Neuronal stem cell (in vitro differentiated cells): ENCODE results near the gene ACKR1.

ENCODE experiments used
- DNase-seq: peaks from one replicate; pipeline ENCODE4 v3.0.0-alpha.2; 2013; ENCODE audit warnings: low spot score
- H2AFZ ChIP-seq: one replicate; pipeline ENCODE4 v1.6.1; 2013; ENCODE audit warnings: mild to moderate bottlenecking, low read length, inconsistent platforms
- H2AK5ac ChIP-seq: 2 replicates; pipeline ENCODE4 v1.6.1; 2013; ENCODE audit warnings: low read depth, mild to moderate bottlenecking, inconsistent platforms, low read length, moderate library complexity, mixed read lengths
- H2BK120ac ChIP-seq: 2 replicates; pipeline ENCODE4 v1.6.1; 2013; ENCODE audit warnings: low read depth, mild to moderate bottlenecking, inconsistent platforms, low read length, moderate library complexity, mixed read lengths
- H2BK12ac ChIP-seq: one replicate; pipeline ENCODE4 v1.6.1; 2013; ENCODE audit warnings: low read length, inconsistent platforms
- H2BK15ac ChIP-seq: 2 replicates; pipeline ENCODE4 v1.6.1; 2013; ENCODE audit warnings: mild to moderate bottlenecking, low read length, inconsistent platforms, mixed read lengths
- H2BK5ac ChIP-seq: one replicate; pipeline ENCODE4 v1.6.1; 2013; ENCODE audit warnings: inconsistent platforms, mild to moderate bottlenecking, low read length, moderate library complexity
- H3K14ac ChIP-seq: one replicate; pipeline ENCODE4 v1.6.1; 2013; ENCODE audit warnings: low read length, inconsistent platforms
- H3K18ac ChIP-seq: 2 replicates; pipeline ENCODE4 v1.6.1; 2013; ENCODE audit warnings: low read length, inconsistent platforms
- H3K23ac ChIP-seq: 2 replicates; pipeline ENCODE4 v1.6.1; 2013; ENCODE audit warnings: low read depth, mild to moderate bottlenecking, mixed read lengths, low read length, inconsistent platforms; ENCODE audit not compliant: poor library complexity
- H3K27ac ChIP-seq: replicated peaks from 3 replicates; pipeline ENCODE4 v1.5.1; 2013; ENCODE audit warnings: low read length, inconsistent platforms
- H3K27me3 ChIP-seq, 3 experiments: 2 replicates each; pipeline ENCODE4 v1.6.1; 2013; ENCODE audit warnings: low read length in 3 of 3, mild to moderate bottlenecking in 2 of 3, inconsistent platforms in 1 of 3, low read depth in 1 of 3, mixed read lengths in 1 of 3, moderate library complexity in 1 of 3; ENCODE audit not compliant: control insufficient read depth in 3 of 3, insufficient read depth in 3 of 3
- H3K36me3 ChIP-seq, 2 donors: replicated peaks in 1 of 2; 2 replicates each; pipeline ENCODE4 v1.6.1; 2013; ENCODE audit warnings: low read length in 2 of 2; ENCODE audit not compliant: control insufficient read depth in 2 of 2, insufficient read depth in 2 of 2
- H3K4ac ChIP-seq: 2 replicates; pipeline ENCODE4 v1.6.1; 2013; ENCODE audit warnings: inconsistent platforms, mild to moderate bottlenecking, low read length, moderate library complexity
- H3K4me1 ChIP-seq, 2 donors: 1 replicate in 1 of 2; 2 replicates in 1 of 2; pipeline ENCODE4 v1.6.1; 2013; ENCODE audit warnings: low read length in 2 of 2, low read depth in 1 of 2; ENCODE audit not compliant: control insufficient read depth in 2 of 2, insufficient read depth in 1 of 2
- H3K4me2 ChIP-seq: one replicate; pipeline ENCODE4 v1.6.1; 2013; ENCODE audit warnings: mild to moderate bottlenecking, low read length, inconsistent platforms; ENCODE audit not compliant: insufficient read depth, poor library complexity, severe bottlenecking
- H3K4me3 ChIP-seq, 2 donors: 2 replicates each; pipeline ENCODE4 v1.5.1; 2013; ENCODE audit warnings: low read length in 2 of 2, mild to moderate bottlenecking in 2 of 2, inconsistent platforms in 1 of 2, moderate library complexity in 1 of 2
- H3K79me1 ChIP-seq: one replicate; pipeline ENCODE4 v1.6.1; 2013; ENCODE audit warnings: low read depth, mild to moderate bottlenecking, inconsistent platforms, low read length, moderate library complexity
- H3K9ac ChIP-seq: one replicate; pipeline ENCODE4 v1.6.1; 2013; ENCODE audit warnings: mild to moderate bottlenecking, low read depth, low read length, inconsistent platforms; ENCODE audit not compliant: poor library complexity
- H3K9me3 ChIP-seq, 2 donors: replicated peaks in 1 of 2; 2 replicates each; pipeline versions ENCODE3 to v1.6.1; 2013; ENCODE audit warnings: low read length in 2 of 2, mild to moderate bottlenecking in 2 of 2, inconsistent platforms in 1 of 2, low read depth in 1 of 2, mixed read lengths in 1 of 2, moderate library complexity in 1 of 2; ENCODE audit not compliant: control insufficient read depth in 2 of 2, insufficient read depth in 1 of 2
- H4K8ac ChIP-seq: one replicate; pipeline ENCODE4 v1.6.1; 2013; ENCODE audit warnings: low read depth, mild to moderate bottlenecking, inconsistent platforms, low read length, moderate library complexity
- H4K91ac ChIP-seq: one replicate; pipeline ENCODE4 v1.6.1; 2013; ENCODE audit warnings: low read length, low read depth, mild to moderate bottlenecking, inconsistent platforms; ENCODE audit not compliant: poor library complexity
- WGBS, 2 donors: extraction: QIAGEN DNeasy Blood & Tissue Kit; methylation state at CpG; one replicate each; pipeline ENCODE4 v1.1.7; 2013; ENCODE audit warnings: missing lambda C conversion rate in 2 of 2, mixed read lengths in 1 of 2; ENCODE audit not compliant: insufficient read length in 2 of 2, insufficient replicate concordance in 1 of 2; ENCODE audit errors: extremely low coverage in 2 of 2; 5-methylcytosine and 5-hydroxymethylcytosine counted together

ACKR1 gene

DNA sequence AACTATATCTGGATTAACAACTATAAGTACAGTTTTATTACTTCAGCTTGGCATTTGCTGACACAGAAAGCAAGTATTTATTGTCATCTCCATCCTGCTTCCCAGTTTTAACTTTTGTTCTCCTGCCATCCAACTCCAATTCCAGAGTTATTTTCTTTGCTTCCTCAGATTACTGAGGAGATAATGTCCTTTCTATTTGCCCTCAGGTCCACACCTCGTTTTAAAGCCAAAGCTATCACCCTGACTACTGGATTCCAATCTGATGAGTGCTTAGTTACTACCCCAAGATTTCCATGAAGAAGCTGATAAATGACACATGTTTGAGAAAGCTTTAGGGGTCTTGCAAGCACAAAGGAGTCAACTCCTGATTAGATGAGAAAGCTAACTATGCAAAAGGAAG lies 25.2 kb downstream of the ACKR1 start:
- Histone ChIP-seq H2BK12ac (no peak overlapping the region), H4K8ac (no peak overlapping the region), H3K27me3 (no peaks in the 10 kb centered on the region), H3K4me2 (no peak overlapping the region), H3K18ac (no peak overlapping the region), H2BK15ac (no peak overlapping the region), H3K9me3 (no peaks in the 10 kb centered on the region), H2BK120ac (no peak overlapping the region), H4K91ac (no peak overlapping the region), H3K79me1 (no peaks in the 10 kb centered on the region), H3K4me1 (no peaks in the 10 kb centered on the region), H2BK5ac (no peak overlapping the region), H2AK5ac (no peak overlapping the region), H3K4me3 (no peak overlapping the region), H3K36me3 (no peaks in the 10 kb centered on the region), H3K14ac (no peak overlapping the region), H3K23ac (no peak overlapping the region), H3K9ac (no peak overlapping the region), H3K27ac (no peak overlapping the region), H2AFZ (no peak overlapping the region), H3K4ac (no peak overlapping the region)
- DNase-seq = no peak
- no CpG with 5 or more reads among the region's 1 CpG for WGBS, 2 donors

DNA sequence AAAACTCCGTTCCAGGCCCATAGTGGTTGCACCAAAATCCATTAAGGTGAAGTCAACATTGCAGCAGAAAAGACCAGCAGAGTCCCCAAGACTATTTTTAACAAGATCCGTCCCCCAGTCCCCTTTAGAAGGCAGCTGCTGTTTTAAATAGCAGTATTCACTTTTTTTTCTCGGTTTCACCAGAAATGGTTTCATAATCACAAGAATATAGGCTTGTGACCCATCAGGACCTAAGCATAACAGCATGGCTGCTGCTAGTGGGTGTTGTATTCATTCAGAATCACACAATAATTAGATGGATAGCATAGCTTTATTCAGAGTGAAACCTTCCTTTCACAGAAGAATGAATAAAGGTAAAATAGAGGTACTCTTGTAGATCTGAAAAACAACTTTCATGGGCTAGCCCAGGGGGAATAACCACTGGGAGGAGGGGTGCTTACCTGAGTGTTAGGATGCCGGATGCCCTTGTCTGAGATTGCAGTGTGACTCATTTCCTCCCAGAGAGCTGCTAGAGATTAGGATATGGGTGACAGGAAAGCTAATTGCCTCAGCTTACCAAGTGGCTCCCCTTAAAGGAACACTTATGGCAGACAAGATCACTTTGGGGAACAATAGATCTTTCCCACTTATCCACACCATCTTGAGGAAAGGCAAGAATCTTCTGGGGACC lies 35.0 kb downstream of the ACKR1 start:
- no CpG with 5 or more reads among the region's 4 CpGs for WGBS, 2 donors

DNA sequence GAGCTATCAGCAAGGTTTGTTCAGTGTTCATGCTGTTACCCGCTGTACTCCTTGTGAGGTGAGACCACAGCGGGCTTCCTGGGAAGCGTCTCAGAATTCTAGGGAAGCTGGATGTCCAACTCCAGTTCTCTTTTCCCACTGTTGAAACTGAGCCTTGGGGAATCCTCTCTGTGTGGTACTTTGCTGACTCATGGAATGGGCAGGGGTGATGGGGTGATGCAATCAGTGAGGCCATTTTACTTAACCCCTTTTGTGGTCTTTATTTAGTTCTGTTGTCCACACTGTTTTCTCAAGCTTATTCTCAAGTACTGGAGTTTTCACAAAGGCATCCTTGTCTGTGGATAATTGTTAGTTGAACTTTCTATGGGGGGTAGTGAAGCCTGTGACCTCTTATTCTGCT lies 42.6 kb downstream of the ACKR1 start:
- no peaks in the 10 kb centered on the region for H3K4me1 ChIP-seq
- H2BK15ac ChIP-seq = no peak overlapping the region
- H3K27ac ChIP-seq = no peak overlapping the region
- no peak overlapping the region for H3K4me3 ChIP-seq
- H4K91ac ChIP-seq = no peak overlapping the region
- no peak overlapping the region for H2AK5ac ChIP-seq
- H3K18ac ChIP-seq = no peak overlapping the region
- no peak overlapping the region for H3K14ac ChIP-seq
- H3K9ac ChIP-seq = no peak overlapping the region
- no peaks in the 10 kb centered on the region for H3K79me1 ChIP-seq
- H3K27me3 ChIP-seq = no peaks in the 10 kb centered on the region
- no peak overlapping the region for H2BK120ac ChIP-seq
- H2BK12ac ChIP-seq = no peak overlapping the region
- no CpG with 5 or more reads among the region's 3 CpGs for WGBS, 2 donors
- no peak for DNase-seq
- H3K36me3 ChIP-seq = no peaks in the 10 kb centered on the region
- no peak overlapping the region for H3K4ac ChIP-seq
- H2AFZ ChIP-seq = no peak overlapping the region
- no peak overlapping the region for H3K4me2 ChIP-seq
- H2BK5ac ChIP-seq = no peak overlapping the region
- no peak overlapping the region for H3K23ac ChIP-seq
- H3K9me3 ChIP-seq = peaks cover 0 to 2% of the 10 kb centered on the region in 2 donors
- H4K8ac ChIP-seq = no peak overlapping the region

More for the DNA sequence above, 35.0 kb downstream of the ACKR1 start:
- no peak overlapping the region for H2BK12ac ChIP-seq
- H3K23ac ChIP-seq = no peak overlapping the region
- no peak overlapping the region for H2AK5ac ChIP-seq
- no peak overlapping the region for H3K27ac ChIP-seq
- no peaks in the 10 kb centered on the region for H3K36me3 ChIP-seq
- DNase-seq = no peak
- no peak overlapping the region for H3K9ac ChIP-seq
- H3K9me3 ChIP-seq = no peaks in the 10 kb centered on the region
- no peak overlapping the region for H2BK120ac ChIP-seq
- H3K27me3 ChIP-seq = no peaks in the 10 kb centered on the region
- no peak overlapping the region for H3K4me2 ChIP-seq
- no peak overlapping the region for H2BK15ac ChIP-seq
- no peak overlapping the region for H3K4ac ChIP-seq
- H3K79me1 ChIP-seq = no peaks in the 10 kb centered on the region
- no peak overlapping the region for H4K8ac ChIP-seq
- H3K18ac ChIP-seq = no peak overlapping the region
- H3K4me1 ChIP-seq = no peaks in the 10 kb centered on the region
- no peak overlapping the region for H3K4me3 ChIP-seq
- H2AFZ ChIP-seq = no peak overlapping the region
- H4K91ac ChIP-seq = no peak overlapping the region
- no peak overlapping the region for H2BK5ac ChIP-seq
- no peak overlapping the region for H3K14ac ChIP-seq

DNA sequence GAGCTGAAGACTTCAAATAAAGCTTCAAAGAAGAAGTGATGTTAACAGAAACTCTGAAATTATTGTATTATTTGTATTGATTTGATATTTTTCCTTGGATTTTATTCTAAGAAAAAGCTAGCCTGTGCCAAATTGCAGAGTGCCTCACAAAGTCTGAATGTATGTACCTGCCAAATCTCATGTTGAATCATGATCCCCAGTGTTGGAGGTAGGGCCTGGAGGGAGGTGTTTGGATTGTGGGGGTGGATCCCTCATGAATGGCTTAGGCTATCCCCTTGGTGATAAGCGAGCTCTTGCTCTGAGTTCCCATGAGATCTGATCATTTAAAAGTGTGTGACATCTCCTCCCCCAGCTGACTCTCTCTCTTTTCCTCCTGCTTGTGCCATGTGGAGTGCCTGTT lies 43.6 kb downstream of the ACKR1 start:
- Histone ChIP-seq H4K91ac (no peak overlapping the region), H3K4me2 (no peak overlapping the region), H2BK12ac (no peak overlapping the region), H3K36me3 (no peaks in the 10 kb centered on the region), H3K27ac (no peak overlapping the region), H3K9me3 (peaks cover 0 to 2% of the 10 kb centered on the region in 2 donors), H4K8ac (no peak overlapping the region), H2AFZ (no peak overlapping the region), H3K9ac (no peak overlapping the region), H3K4me1 (no peaks in the 10 kb centered on the region), H2AK5ac (no peak overlapping the region), H2BK15ac (no peak overlapping the region), H3K4me3 (no peak overlapping the region), H3K14ac (no peak overlapping the region), H3K4ac (no peak overlapping the region), H3K18ac (no peak overlapping the region), H2BK120ac (no peak overlapping the region), H3K79me1 (no peaks in the 10 kb centered on the region), H2BK5ac (no peak overlapping the region), H3K23ac (no peak overlapping the region), H3K27me3 (no peaks in the 10 kb centered on the region)
- DNase-seq = no peak
- no CpG with 5 or more reads among the region's 1 CpG for WGBS, 2 donors
